ENCODE data around the gene TCP11.

The TCP11 gene

DNA sequence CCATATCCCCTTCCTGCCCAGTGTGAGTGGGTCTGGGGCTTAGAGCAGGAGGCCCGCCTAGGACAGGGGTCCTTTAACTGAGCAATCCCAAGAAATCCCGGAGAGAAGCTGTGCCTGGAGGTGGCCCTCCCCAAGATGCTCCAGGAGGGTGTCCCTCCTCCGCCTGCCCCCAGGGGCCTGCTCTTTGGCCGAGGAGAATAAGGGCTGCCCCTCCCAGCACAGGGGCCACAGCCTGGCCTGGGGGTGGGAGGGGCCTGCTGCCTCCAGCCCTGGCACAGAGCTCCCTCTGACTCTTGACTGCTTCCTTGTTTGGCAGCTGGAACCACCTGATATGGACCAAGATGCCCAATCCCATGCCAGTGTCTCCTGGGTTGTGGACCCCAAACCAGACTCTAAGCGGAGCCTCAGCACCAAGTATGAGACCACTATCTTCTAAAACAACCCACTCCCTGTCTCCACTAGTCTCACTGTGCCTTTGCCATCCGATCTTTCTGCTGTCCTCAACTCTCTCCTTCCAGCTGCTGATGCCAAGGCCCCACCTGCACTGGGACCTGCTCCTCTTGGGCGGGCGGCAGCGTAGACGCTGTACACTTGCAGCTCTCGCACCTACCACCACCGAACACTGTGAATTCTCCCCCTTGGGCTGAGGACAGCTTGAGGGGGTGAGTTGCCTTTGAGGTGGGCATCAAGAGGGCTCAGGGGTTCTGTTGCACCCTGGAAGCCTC is 54.3 kb downstream of the TCP11 start:
- ATAC-seq, result no peak
- TF ChIP-seq ESRRG (CRISPR knock-in tag; IDR thresholded peaks at IDR 0.05) (no peak), ZNF70 (CRISPR knock-in tag; IDR thresholded peaks at IDR 0.05) (no peak), ZFP3 (CRISPR knock-in tag; IDR thresholded peaks at IDR 0.05) (no peak), ZNF8 (CRISPR knock-in tag; IDR thresholded peaks at IDR 0.05) (no peak), ISL1 (CRISPR knock-in tag; IDR thresholded peaks at IDR 0.05) (no peak), TOX (CRISPR knock-in tag; IDR thresholded peaks at IDR 0.05; ENCODE audit: borderline replicate concordance) (no peak), ZFP30 (CRISPR knock-in tag; IDR thresholded peaks at IDR 0.05) (no peak), OSR1 (CRISPR knock-in tag; IDR thresholded peaks at IDR 0.05) (no peak)
- TF ChIP-seq, protein P1, sequence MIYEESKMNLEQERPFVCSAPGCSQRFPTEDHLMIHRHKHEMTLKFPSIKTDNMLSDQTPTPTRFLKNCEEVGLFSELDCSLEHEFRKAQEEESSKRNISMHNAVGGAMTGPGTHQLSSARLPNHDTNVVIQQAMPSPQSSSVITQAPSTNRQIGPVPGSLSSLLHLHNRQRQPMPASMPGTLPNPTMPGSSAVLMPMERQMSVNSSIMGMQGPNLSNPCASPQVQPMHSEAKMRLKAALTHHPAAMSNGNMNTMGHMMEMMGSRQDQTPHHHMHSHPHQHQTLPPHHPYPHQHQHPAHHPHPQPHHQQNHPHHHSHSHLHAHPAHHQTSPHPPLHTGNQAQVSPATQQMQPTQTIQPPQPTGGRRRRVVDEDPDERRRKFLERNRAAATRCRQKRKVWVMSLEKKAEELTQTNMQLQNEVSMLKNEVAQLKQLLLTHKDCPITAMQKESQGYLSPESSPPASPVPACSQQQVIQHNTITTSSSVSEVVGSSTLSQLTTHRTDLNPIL (CRISPR knock-in tag; IDR thresholded peaks at IDR 0.05; ENCODE audit: low read depth), result no peak
- TF ChIP-seq, protein P2, sequence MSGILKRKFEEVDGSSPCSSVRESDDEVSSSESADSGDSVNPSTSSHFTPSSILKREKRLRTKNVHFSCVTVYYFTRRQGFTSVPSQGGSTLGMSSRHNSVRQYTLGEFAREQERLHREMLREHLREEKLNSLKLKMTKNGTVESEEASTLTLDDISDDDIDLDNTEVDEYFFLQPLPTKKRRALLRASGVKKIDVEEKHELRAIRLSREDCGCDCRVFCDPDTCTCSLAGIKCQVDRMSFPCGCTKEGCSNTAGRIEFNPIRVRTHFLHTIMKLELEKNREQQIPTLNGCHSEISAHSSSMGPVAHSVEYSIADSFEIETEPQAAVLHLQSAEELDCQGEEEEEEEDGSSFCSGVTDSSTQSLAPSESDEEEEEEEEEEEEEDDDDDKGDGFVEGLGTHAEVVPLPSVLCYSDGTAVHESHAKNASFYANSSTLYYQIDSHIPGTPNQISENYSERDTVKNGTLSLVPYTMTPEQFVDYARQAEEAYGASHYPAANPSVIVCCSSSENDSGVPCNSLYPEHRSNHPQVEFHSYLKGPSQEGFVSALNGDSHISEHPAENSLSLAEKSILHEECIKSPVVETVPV (CRISPR knock-in tag; IDR thresholded peaks at IDR 0.05), result no peak
- TF ChIP-seq, protein P3, sequence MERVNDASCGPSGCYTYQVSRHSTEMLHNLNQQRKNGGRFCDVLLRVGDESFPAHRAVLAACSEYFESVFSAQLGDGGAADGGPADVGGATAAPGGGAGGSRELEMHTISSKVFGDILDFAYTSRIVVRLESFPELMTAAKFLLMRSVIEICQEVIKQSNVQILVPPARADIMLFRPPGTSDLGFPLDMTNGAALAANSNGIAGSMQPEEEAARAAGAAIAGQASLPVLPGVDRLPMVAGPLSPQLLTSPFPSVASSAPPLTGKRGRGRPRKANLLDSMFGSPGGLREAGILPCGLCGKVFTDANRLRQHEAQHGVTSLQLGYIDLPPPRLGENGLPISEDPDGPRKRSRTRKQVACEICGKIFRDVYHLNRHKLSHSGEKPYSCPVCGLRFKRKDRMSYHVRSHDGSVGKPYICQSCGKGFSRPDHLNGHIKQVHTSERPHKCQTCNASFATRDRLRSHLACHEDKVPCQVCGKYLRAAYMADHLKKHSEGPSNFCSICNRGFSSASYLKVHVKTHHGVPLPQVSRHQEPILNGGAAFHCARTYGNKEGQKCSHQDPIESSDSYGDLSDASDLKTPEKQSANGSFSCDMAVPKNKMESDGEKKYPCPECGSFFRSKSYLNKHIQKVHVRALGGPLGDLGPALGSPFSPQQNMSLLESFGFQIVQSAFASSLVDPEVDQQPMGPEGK (CRISPR knock-in tag; IDR thresholded peaks at IDR 0.05; ENCODE audit: borderline replicate concordance), result no peak

DNA sequence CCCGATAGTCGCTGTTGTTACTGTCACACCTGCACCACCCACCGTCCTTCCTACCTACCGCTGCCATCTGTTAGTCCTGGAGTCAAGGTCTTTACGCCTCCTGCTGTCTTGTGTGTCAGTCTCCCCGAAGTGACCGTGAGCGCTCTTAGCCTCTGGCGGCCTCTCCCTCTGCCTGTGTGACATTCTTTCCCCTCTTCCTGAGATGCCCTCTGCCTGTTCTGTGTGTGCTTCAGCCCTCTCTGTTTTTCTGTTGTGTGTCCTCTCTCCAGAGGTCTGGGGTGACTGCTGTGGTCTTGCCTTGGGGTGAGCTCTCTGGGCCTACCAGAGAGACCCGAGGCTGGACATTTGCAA is 54.9 kb downstream of the TCP11 start:
- ATAC-seq, result no peak
- TF ChIP-seq GLIS3 (CRISPR knock-in tag; IDR thresholded peaks at IDR 0.05), result no peak
- no peak for TF ChIP-seq TCF4 (CRISPR knock-in tag; IDR thresholded peaks at IDR 0.05; ENCODE audit: borderline replicate concordance)
- TF ChIP-seq, protein P1 (CRISPR knock-in tag; IDR thresholded peaks at IDR 0.05; ENCODE audit: low read depth), result no peak
- TF ChIP-seq, protein P3 (CRISPR knock-in tag; IDR thresholded peaks at IDR 0.05; ENCODE audit: borderline replicate concordance), result no peak
- TF ChIP-seq, protein P4, sequence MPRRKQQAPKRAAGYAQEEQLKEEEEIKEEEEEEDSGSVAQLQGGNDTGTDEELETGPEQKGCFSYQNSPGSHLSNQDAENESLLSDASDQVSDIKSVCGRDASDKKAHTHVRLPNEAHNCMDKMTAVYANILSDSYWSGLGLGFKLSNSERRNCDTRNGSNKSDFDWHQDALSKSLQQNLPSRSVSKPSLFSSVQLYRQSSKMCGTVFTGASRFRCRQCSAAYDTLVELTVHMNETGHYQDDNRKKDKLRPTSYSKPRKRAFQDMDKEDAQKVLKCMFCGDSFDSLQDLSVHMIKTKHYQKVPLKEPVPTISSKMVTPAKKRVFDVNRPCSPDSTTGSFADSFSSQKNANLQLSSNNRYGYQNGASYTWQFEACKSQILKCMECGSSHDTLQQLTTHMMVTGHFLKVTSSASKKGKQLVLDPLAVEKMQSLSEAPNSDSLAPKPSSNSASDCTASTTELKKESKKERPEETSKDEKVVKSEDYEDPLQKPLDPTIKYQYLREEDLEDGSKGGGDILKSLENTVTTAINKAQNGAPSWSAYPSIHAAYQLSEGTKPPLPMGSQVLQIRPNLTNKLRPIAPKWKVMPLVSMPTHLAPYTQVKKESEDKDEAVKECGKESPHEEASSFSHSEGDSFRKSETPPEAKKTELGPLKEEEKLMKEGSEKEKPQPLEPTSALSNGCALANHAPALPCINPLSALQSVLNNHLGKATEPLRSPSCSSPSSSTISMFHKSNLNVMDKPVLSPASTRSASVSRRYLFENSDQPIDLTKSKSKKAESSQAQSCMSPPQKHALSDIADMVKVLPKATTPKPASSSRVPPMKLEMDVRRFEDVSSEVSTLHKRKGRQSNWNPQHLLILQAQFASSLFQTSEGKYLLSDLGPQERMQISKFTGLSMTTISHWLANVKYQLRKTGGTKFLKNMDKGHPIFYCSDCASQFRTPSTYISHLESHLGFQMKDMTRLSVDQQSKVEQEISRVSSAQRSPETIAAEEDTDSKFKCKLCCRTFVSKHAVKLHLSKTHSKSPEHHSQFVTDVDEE (CRISPR knock-in tag; IDR thresholded peaks at IDR 0.05), result no peak
- no peak for TF ChIP-seq ZNF565 (CRISPR knock-in tag; conservative IDR thresholded peaks at IDR 0.05; ENCODE audit: low read depth)
- TF ChIP-seq ZC3H10 (CRISPR knock-in tag; IDR thresholded peaks at IDR 0.05), result no peak
- no peak for TF ChIP-seq ESRRG (CRISPR knock-in tag; IDR thresholded peaks at IDR 0.05)
- TF ChIP-seq, protein P2 (CRISPR knock-in tag; IDR thresholded peaks at IDR 0.05), result no peak
